ENCODE results near the gene CDH4.

The CDH4 gene

DNA sequence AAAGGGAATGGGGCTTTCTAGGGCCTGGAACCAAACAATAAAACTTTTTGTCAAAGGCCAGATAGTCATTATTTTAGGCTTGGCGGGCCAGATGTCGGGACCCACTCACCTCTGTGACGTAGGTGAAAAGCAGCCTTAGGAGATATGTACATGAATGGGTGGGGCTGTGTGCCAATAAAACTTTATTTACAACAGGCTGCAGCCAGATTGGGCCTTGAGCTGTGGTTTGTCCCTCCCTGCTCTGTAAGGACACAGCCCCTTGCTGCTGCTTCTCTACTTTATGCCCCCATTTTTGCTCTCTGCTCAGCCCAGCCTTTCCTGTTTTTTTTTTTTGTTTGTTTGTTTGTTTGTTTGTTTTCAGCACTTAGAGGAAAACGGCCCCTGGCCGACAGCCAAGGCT, 32.7 kb downstream of the CDH4 start:
- no peak for DNase-seq

DNA sequence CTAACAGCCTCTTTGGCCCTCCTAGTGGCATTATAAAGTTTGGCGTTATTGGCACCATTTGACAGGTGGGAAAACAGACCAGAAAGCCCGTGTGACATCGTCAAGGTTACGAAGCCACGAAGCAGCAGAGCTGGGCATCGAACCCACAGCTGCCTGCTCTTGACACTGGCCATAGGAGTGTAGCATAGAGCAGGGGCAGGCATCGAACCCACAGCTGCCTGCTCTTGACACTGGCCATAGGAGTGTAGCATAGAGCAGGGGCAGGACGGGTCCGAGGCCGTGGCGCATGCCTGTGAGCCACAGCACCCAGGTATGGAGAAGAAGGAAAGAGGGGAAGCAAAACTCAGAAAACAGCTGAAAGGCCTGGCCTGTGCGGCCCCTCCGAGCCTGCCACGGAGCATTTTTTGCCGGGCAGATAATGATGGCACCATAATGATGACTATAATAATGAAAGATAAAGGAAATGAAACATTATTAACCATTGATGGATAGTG, 33.1 kb downstream of the CDH4 start:
- no peak for DNase-seq

DNA sequence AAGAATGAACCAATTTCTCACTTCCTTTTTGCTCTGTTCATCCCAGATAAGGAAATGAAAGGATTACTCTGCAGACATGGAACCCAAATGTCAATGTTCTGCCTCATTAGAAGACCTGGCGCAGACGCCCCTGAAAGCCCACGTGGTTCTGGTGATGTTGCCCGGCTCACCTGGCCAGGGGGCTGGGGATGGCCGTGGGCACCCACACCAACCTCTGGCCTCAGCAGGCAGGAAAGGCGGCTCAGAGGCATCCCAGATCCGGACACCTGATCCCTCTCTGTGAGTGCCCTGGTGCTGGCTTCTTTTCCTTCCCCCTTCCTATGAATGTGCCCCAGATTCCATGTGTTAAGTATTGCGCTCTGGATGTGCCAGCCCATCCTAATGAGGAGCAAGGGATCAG, 33.6 kb downstream of the CDH4 start:
- no peak for DNase-seq

DNA sequence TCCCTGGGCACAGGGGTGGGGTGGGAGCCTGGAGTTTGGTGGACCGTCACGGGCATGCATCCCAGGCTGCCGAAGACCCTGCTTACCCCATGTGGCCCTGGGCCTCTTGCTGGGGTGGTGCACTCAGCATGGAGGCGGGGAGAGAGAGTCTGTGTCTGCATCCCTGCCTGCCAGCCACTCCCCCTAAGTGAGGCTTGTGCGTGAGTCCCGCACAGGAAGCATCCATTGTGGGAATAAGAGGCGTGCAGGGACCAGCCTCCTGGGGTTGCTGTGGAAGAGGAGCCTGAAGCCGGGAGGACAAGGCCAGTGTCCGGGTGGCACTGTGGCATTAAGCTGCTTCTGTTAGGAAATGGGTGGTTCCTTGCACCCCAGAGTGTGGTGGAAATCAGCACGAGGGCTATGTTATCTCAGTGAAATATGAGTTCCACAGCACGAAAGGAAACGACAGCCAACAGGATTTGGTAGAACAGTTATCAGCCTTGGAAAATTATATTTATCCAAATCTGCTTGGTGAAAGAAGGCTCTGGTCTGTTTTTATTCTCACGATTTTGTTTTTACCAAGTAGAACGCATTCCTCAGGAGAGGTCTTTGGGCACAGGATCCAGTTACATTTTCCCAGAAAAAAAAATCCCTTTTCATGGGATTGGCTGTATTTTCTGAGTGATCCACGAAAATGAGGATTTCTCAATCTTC, 35.7 kb downstream of the CDH4 start:
- DNase-seq, result no peak

DNA sequence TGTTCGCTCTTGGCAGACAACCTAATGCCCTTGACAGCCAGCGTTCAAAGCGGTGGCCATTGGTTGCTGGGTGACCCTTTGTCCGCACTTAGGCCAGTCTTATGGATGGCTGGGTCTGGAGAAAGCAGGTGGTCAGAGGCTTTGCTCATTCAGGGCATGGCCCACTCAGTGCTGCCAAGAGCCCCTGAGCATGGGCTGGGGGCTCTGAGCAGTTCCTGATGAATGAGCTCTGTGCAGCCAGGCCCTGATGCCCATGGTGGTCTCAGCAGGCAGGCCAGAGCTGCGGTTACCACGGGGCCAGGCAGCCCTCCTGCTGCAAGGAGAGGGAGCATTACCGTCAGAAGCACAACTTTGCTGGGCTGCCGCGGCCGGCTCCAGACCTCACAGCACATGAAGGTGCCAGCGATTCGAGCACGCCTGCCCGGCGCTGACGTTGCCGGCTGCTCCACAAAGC, 36.3 kb downstream of the CDH4 start:
- DNase-seq, result no peak

DNA sequence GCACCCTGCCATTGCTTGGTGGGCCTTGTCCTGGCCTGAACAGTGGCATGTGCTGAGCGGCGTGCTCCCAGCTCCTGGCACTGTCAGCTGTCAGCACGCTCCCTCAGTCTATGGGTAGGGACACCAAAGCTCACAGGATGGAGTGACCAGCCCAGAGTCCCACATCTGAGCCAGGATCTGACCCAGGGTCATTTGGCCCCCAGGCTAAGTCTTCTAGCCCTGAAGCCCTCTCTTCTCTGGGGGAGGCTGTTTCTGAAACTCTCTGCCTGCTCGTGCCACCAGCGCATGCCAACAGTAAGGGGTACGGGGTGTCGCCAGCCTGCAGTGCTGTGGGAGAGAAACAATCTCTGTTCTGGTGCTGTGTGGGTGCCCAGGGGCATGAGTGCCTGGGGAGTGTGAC, 37.1 kb downstream of the CDH4 start:
- no peak for DNase-seq

DNA sequence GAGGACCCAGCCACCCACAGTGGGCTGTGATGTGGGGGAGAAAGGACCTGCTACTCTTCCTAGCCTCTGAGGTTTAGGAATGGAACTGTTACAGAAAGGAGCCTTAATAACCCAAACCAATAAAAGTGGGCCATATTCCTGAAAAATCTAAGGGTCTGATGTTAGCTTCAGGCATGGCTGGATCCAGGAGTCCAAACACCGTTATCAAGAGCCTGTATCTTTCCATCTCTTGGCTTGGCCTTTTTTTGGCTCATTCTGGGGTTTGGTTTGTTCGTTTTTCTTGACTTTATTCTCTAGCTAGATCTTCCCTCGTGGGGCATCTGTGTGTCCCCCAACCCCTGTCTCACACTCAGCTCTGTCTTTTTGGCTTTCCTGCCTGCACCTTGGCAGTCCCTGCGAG, 38.7 kb downstream of the CDH4 start:
- no peak for DNase-seq

DNA sequence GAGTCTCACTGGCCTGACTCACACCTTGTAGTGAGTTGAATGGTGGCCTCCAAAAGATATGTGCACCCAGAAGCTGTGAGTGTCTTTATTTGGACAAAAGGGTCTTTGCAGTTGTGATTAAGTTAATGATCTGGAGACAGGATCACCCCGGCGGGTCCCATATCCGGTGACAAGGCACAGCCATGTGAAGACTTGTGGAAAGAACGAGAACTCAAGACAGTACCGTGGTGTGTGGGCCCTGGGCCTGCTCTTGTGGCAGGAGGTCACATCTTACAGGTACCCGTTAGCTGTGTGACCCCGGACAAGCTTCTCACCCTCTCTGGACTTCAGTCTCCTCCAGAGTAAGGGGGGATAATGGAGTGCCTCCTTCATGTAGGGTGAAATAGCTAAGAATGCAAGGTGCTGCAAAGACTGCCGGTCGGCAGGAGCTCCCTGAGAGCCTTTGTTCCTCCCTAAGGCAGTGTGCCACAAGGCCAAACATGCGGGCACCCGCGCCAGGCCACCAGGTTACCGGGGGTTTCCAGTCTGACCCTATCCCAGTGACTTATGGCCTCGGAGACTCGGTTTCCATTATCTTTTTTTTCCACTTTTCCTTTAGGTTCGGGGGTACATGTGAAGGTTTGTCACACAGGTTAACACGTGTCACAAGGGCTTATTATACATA, 39.2 kb downstream of the CDH4 start:
- no peak for DNase-seq

DNA sequence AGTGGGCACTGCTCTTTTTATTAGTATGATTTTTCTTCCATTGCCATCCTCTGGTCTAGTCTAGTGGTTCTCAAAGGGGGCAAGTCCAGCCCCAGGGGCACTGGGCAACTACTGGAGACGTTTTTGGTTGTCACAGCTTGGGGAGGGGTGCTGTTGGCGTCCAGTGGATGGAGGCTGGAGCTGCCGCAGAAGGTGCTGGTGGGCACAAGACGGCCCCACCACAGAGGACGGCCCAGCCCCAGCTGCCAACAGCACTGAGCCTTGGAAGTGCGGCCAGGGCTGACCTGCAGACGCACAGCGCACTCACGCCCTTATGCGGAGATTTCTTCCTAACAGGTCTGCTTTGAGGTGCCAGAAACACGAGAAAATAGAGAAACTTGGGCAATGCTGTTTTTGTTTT, 40.3 kb downstream of the CDH4 start:
- no peak for DNase-seq

DNA sequence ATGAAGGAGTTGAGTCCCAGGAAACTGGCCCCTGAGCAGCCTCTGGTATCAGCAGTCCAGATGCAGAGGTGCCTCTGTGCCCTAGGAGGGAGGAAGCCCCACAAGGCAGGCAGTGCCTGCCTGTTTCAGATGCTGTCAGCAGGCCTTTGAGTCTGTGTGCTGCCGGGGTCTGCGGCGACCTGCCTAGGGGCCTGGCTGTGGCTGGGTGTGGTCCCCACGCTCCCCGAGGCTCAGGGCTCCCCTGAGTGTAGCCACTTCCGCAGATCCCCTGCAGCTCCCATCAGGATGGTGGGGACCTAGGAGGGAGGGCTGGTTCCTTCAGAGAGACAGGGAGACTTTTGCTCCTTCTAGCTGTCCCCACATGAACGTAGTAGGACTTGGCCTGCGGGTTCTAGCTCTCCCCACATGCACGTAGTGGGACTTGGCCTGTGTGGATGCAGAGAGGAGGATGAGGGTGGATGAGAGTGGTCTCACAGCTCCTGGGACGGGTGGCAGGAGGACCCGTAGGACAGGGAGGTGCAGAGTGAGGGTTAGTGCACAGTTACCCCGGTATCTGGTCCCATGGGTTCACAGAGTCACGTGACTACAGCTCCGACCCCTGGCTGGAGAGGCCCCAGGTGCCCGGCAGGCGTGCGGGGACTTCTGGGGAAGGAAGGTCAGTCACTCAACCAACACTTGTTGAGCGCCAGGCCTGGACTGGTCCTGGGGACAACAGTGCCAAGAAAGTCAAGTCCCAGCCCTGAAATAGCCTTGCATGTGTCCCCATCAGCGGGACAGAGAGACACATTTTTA, 41.0 kb downstream of the CDH4 start:
- DNase-seq, result no peak

DNA sequence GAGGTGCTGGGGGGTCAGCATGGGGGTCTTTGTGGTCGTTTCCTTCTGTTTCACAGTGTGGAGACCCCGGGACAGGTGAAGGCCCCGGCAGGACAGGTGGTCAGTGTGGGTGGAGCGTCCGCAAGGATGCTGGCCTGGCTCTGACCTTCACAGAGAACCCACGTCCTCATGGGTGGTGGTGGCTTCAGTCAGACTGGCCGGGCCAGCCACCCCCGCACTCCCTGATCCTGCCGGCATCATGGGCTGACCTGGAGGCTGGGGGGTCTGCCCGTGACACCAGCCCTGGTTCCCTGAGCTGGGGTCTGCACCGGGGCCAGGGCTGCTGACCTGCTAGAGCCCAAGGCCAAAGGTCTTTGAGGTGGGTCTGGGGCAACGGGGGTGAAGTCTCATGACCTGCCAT, 41.9 kb downstream of the CDH4 start:
- no peak for DNase-seq

DNA sequence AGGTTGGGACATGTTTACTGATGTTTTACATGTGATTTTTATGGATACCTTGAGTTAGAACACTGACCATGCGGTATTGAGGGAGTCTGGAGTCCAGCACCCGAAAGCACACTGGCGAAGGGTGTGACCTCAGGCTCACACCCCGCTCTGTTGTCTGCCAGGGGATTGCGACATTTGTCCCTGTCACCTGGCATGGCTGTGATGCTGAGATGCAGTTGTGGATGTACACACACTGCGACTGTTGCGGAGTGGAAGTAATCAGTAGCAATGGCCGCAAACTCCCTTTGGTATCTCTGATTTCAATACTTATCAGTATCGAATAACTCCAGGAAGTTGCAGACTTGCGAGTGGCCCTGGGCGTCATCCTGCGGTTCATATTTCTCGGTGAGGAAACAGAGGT, 43.2 kb downstream of the CDH4 start:
- DNase-seq, result no peak

DNA sequence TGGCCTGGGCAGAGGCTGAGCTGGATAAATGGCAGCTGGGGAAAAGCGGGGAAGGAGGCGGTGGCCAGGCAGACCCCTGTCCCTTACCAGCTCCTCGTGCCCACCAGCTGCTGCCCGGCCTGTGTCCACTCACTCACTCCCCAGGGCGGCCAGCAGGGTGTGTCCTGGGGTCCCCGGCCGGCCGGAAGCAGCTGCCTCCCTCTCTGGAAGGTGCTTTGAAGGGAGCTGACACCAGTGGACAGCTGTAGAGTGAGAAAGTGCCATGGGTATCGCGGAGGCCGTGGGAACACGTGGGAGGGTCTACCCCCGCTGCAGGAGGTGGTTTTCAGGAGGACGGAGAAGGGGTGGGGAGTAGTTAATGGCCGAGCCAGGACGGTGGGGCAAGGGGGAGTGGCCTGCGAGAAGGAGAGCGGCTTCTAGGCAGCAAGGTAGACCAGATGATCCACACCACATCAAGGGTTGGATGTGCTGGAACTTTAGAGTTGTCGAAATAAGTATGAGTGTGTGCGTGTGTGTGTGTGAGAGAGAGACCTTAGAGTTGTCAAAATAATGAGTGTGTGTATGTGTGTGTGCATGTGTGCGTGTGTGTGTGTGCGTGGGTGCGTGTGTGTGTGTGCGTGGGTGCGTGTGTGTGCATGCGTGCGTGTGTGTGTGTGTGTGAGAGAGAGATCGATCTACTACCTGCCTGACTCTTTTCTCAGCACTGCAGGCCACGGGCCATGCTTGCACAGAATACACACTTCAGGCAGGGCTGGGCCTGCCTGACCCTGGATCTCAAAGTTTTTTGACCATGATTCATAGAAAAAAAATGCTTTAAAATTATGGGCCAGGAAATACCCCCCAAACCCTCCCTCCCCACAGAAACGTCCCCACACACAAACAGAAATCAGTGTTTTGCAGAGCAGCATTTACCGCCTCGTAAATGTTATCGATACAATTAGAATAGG, 43.9 kb downstream of the CDH4 start:
- DNase-seq, result peak; percentile 31

DNA sequence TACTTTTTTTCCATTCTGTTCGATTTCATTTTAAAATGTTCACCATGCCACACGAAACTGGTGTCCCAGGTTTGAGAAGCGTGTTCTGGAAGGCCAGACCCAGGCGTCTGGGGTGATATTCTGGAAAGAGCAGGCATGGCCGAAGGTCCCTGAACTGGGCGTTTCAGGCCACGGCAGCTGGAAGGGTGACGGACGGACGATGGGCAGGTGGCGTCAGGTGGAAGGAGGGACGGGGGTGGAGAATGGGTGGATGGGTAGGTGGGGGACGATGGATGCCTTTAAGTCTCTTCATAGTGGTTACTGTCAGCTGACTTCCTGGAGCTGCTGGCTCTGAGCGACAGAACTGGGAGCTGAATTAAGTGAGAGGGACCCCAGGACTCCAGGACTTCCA, 44.6 kb downstream of the CDH4 start:
- DNase-seq, result no peak

DNA sequence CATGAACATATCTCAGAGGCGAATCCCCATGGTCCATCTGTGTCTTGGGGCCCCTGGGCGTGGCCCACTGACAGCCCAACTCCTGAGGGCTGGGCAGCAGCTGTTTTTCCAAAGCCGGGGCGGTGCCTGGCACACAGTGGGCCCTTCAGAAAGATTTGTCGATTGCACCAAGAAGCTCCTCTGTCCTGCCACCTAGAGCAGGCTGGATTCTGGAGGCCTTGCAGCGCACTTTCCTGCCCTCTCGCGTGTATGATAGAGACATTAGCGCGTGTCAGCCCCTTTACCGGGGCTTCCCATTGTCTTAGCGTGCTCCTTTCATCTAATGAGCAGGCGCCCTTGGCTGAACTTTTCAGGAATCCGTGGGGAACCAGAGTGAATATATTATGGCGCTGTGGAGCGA, 45.4 kb downstream of the CDH4 start:
- DNase-seq, result no peak

DNA sequence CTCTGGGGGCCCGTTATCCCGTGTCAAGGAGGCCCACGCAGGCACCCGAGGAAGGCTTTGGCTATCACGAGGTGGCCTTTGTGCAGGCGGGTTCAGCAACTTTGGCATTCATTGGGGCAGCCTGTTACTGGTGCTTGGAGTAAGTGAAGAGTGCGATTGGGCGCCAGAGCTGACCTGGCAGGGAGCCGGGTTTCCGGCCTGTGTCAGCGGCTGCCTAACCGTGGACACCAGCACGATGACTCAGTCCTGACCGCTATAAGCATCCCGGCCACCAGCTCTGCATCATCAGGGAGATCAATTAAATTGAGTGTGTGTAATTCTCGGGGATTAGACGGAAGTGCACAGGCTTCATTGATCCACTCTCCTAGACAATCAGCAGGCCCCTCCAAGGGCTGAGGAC, 45.9 kb downstream of the CDH4 start:
- DNase-seq, result no peak

DNA sequence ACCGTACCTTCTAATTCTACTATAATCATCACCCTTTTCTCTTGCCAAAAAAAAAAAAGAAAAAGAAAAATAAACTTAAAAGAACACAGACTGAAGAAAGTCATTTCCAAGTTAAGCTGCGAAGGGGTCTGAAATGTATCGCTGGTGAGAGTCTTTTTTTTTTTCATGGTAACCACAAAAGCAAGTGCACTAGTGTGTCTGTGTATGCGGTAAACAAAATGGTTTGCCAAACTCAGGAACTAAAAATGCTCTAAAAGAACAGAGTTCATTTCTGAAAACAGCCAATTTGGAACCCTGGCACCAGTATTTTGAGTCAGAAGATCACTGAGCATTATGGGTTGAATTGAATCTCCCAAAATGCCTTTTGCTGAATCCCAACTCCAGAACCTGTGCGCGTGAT, 46.6 kb downstream of the CDH4 start:
- no peak for DNase-seq

DNA sequence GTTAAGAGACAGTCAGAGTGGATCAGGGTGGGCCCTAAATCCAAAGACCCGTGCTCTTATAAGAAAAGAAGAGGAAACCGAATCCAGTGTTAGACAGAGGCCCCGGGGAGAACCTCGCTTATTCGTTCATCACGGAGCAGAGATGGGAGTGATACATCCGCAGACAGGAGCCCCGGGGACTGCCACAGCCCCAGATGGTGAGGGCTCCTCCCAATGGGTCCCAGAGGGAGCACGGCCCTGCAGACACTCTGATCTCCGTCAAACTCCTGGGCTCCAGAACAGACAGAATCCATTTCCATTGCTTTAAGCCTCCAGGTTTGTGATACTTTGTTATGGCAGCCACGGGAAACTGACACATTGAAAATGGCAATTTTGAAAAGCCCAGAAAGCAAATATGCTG, 47.0 kb downstream of the CDH4 start:
- DNase-seq, result no peak

DNA sequence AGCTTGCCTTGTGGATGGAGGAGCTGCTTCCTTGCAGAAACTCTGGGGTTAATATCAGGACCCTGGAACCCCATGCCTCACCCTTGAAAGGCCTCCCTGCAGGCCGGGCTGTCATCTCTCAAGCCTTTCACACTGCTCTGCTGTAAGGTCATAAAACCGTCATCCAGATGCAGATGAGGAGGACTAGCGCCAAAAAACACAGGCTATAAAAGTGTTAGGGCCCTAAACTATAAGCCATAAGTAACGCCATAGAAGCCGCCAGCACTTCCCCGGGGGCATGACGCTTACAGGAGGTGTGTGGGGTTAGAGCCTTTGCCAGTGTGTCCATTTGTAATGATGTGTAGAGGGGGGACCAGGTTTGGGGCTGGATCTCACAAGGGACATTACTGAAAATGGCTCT, 47.6 kb downstream of the CDH4 start:
- DNase-seq, result no peak

DNA sequence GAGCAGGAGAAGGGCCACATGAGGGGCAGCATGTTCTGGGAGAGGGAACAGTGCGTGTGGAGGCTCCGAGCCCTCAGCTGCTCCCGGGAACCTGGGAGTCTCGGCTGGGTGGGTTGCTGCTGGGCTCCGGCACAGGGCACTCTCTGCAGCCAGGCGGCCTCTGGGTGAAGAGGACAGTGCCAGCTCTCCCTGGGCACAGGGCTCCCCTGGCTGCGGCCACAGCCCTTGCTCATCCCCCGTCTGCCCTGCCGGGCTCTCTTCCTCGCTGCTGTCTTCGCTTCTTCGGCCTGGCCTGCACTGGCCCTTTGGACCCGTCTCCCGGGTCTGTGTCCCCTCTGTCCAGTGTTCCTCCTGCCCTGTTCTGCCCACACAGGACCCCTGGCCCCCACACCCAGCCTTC, 48.2 kb downstream of the CDH4 start:
- DNase-seq, result no peak

DNA sequence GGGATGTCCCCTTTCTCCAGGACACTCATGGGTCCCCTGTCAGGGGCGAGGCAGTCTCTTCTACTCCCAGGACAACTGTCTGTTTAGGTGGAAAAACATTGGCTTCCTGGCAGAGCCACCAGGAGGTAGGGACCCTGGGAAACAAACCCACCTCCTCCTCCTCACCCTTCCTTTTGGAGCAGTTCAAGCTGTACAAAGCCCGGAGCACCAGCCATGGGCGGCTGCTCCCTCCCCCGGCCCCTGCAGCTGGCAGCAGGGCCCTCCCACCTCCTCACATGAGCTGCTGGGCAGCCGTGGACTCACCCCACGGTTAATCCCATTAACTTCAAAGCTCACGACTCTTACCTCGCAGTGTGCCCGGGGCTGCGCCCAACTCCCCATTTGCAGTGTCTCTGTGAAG, 48.6 kb downstream of the CDH4 start:
- no peak for DNase-seq

DNA sequence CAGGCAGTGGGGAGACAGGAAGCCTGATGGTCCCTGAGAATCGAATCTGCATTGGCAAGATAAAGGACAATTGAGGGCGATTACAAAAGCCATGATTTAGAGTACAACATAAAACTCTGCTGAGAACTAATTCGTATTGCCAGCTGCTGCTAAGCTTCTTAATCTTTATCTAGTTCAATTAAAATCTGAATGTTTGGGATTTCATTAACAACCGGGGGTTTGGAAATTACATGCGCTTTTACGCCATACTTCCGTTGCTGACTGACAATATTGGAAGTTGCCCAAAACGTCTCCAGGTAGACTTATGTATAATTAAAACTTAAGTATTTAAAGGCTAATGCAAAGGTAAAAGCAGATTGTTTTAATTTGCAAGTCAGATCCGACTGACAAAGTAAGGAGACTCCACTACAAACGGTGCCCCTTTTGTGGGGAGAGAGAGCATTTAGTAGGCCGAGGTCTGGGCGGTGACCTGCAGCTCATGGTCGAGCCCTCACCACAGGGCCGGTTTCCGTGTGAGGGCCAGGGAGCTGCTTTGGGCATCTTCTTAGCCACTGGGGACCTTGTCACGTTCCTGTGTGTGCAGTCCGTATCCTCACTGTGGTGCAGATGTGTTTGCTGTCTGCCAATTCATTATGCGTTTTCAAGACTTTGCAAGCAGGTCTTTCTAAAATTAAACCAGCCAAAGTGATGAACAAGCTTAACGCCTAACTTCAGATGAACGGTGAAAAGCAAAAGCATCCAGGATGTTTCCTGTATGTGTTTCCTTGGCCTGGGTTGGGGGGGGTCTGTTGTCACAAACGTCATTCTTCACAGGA, 49.9 kb downstream of the CDH4 start:
- DNase-seq, result no peak
